HepG2 (cell line): Measurements from ENCODE around the gene OR4C12.
"Not testable (repeated sequence)": the region's sequence is repeated elsewhere in the genome, so short reads cannot be mapped to it uniquely, and the experiment has no call there.

Experiments
- ATF1 ChIP-seq: IDR thresholded peaks from 2 replicates; pipeline ENCODE4 v1.6.1; 2016; ENCODE audit warnings: mild to moderate bottlenecking, control low read depth
- EZH2 ChIP-seq: conservative IDR thresholded peaks from 2 replicates; pipeline ENCODE4 v1.6.1; 2012; ENCODE audit warnings: mild to moderate bottlenecking, low read depth, low read length, moderate library complexity
- KLF15 ChIP-seq: sonication (generic); formaldehyde crosslinking; IDR thresholded peaks from 2 replicates; pipeline ENCODE4 v1.8.1; 2023; ENCODE audit warnings: borderline replicate concordance, mild to moderate bottlenecking, inconsistent platforms, missing genetic modification reagents, mixed read lengths
- MTA3 ChIP-seq: sonication (generic); formaldehyde crosslinking; IDR thresholded peaks from 2 replicates; pipeline ENCODE4 v1.4.0; 2020; ENCODE audit warnings: missing genetic modification reagents
- MYPOP ChIP-seq: sonication (generic); formaldehyde crosslinking; IDR thresholded peaks from 2 replicates; pipeline ENCODE4 v1.8.1; 2023; ENCODE audit warnings: mild to moderate bottlenecking, moderate library complexity, missing genetic modification reagents
- PBX3 ChIP-seq: sonication (generic); formaldehyde crosslinking; IDR thresholded peaks from 2 replicates; pipeline ENCODE4 v1.8.1; 2023; ENCODE audit warnings: missing genetic modification reagents, inconsistent platforms, borderline replicate concordance
- SOX6 ChIP-seq, 2 experiments: fragments of 450-650 bp in 1 of 2; sonication (generic) in 1 of 2; formaldehyde crosslinking in 1 of 2; IDR thresholded peaks; 2 replicates each; pipeline versions ENCODE4 v1.4.0 to v1.6.1; 2017 to 2020; ENCODE audit warnings: antibody characterized with exemption in 1 of 2, mild to moderate bottlenecking in 1 of 2, missing genetic modification reagents in 1 of 2
- TBP ChIP-seq: sonication (generic); formaldehyde crosslinking; IDR thresholded peaks from 2 replicates; pipeline ENCODE4 v1.5.0; 2020; ENCODE audit warnings: missing genetic modification reagents
- ZBTB21 ChIP-seq: sonication (generic); formaldehyde crosslinking; IDR thresholded peaks from 2 replicates; pipeline ENCODE4 v1.4.0; 2020; ENCODE audit warnings: missing genetic modification reagents
- ZBTB40 ChIP-seq, 2 experiments: fragments of 450-650 bp in 1 of 2; sonication (generic) in 1 of 2; formaldehyde crosslinking in 1 of 2; IDR thresholded peaks; 2 replicates each; pipeline versions ENCODE4 v1.6.1 to v1.8.0; 2016 to 2022; ENCODE audit warnings: antibody characterized with exemption in 1 of 2, mild to moderate bottlenecking in 1 of 2, missing genetic modification reagents in 1 of 2

- TF ChIP-seq EZH2; KLF15 (CRISPR knock-in tag); MTA3 (CRISPR knock-in tag); PBX3 (CRISPR knock-in tag); ZBTB21 (CRISPR knock-in tag); MYPOP (CRISPR knock-in tag); ATF1 (CRISPR knock-in tag); TBP (CRISPR knock-in tag); ZBTB40 (IDR thresholded peaks at IDR 0.05); ZBTB40 (CRISPR knock-in tag; IDR thresholded peaks at IDR 0.05); SOX6 (IDR thresholded peaks at IDR 0.05); SOX6 (CRISPR knock-in tag; IDR thresholded peaks at IDR 0.05): not testable (repeated sequence)
Measured at GRCh38 chr11:49982435-49982834, at the start of gene OR4C12.
